HEK293T (cell line): ENCODE results near the gene DDX6.

Source experiments
- CTCF ChIA-PET: fragments of 350-600 bp; formaldehyde crosslinking; extraction: SDS; loops from one replicate; lab custom pipeline; 2021; ENCODE audit warnings: antibody characterized with exemption, inconsistent platforms; lab: Yijun Ruan, JAX
- POLR2A ChIA-PET: fragments of 350-600 bp; formaldehyde crosslinking; extraction: SDS; loops from one replicate; lab custom pipeline; 2020; ENCODE audit warnings: antibody characterized with exemption, inconsistent platforms; lab: Yijun Ruan, JAX
- DNase-seq: peaks from one replicate; pipeline ENCODE4 v3.0.0; 2012; ENCODE audit warnings: mixed read lengths; ENCODE audit errors: extremely low spot score
- ARNT ChIP-seq: fragments of 450-650 bp; IDR thresholded peaks from 2 replicates; pipeline ENCODE4 v1.6.1; 2017; ENCODE audit warnings: mild to moderate bottlenecking
- BHLHE40 ChIP-seq: fragments of 450-650 bp; IDR thresholded peaks from 2 replicates; pipeline ENCODE4 v1.6.1; 2016; ENCODE audit warnings: mild to moderate bottlenecking, moderate library complexity, borderline replicate concordance
- CTBP1 ChIP-seq: fragments of 450-650 bp; IDR thresholded peaks from 2 replicates; pipeline ENCODE4 v1.6.1; 2016; ENCODE audit warnings: borderline replicate concordance
- ELF4 ChIP-seq: fragments of 450-650 bp; IDR thresholded peaks from 2 replicates; pipeline ENCODE4 v1.6.1; 2017; ENCODE audit warnings: antibody characterized with exemption
- FOXA1 ChIP-seq: fragments of 450-650 bp; IDR thresholded peaks from 2 replicates; pipeline ENCODE4 v1.6.1; 2016; ENCODE audit warnings: mild to moderate bottlenecking
- FOXK2 ChIP-seq: fragments of 450-650 bp; IDR thresholded peaks from 2 replicates; pipeline ENCODE4 v1.6.1; 2016; ENCODE audit warnings: mild to moderate bottlenecking
- FOXM1 ChIP-seq: fragments of 450-650 bp; IDR thresholded peaks from 2 replicates; pipeline ENCODE4 v1.6.1; 2017; ENCODE audit warnings: mild to moderate bottlenecking, borderline replicate concordance
- HDGF ChIP-seq: fragments of 450-650 bp; IDR thresholded peaks from 2 replicates; pipeline ENCODE4 v1.6.1; 2017; ENCODE audit warnings: antibody characterized with exemption, borderline replicate concordance
- L3MBTL2 ChIP-seq: fragments of 450-650 bp; conservative IDR thresholded peaks from 2 replicates; pipeline ENCODE4 v1.6.1; 2016; ENCODE audit warnings: mild to moderate bottlenecking
- LEF1 ChIP-seq: fragments of 450-650 bp; IDR thresholded peaks from 2 replicates; pipeline ENCODE4 v1.6.1; 2017; ENCODE audit warnings: mild to moderate bottlenecking, borderline replicate concordance
- NFRKB ChIP-seq: fragments of 450-650 bp; IDR thresholded peaks from 2 replicates; pipeline ENCODE4 v1.6.1; 2016; ENCODE audit warnings: mild to moderate bottlenecking, moderate library complexity
- SP1 ChIP-seq: fragments of 450-650 bp; IDR thresholded peaks from 2 replicates; pipeline ENCODE4 v1.6.1; 2017
- SUZ12 ChIP-seq: fragments of 450-650 bp; IDR thresholded peaks from 2 replicates; pipeline ENCODE4 v1.6.1; 2016; ENCODE audit warnings: mild to moderate bottlenecking
- TARDBP ChIP-seq: fragments of 450-650 bp; IDR thresholded peaks from 2 replicates; pipeline ENCODE4 v1.6.1; 2016
- ZNF384 ChIP-seq: fragments of 450-650 bp; IDR thresholded peaks from 2 replicates; pipeline ENCODE4 v1.6.1; 2016
- TF ChIP-seq, protein P1 (sequence below): fragments of 450-650 bp; IDR thresholded peaks from 2 replicates; pipeline ENCODE4 v1.6.1; 2016

Gene DDX6

DNA sequence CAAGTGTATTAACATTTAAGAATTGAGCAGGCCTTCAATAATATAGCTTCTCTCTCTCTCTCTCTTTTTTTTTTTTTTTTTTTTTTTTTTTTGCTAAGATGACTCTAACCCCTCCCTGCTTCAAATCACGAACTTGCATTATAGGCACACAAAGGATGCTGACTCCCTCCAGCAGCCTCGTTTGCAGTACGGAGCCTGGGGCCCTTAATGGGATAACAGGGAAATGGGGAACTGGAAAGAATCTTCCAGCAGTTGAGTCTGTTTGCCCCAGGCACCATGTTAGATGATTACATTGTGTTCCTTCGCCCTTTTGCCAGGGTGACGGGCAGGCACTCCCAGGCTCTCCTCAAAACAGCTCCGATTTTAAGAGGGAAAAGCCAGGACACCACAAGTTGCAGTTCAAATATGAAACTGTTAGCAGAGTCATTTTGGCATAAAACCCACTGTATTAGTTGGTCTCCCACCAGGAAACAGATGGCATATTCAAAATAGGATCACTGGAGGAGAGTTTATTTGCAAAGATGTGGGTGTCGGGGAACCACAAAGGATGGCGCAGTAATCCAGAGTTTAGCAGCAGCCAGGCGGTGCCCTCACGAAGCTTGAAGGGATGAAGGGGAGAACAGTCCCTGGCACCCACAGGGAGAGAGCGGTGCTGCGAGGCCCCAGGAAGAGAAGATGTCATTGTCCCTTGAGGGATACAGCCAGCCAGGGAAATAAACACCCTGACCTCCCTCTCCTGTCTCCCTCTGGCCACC, 85.0 kb downstream of the DDX6 start:
- CTCF ChIA-PET: no interaction called here
- DNase-seq: no peak
- no peak for TF ChIP-seq TARDBP
- no peak for TF ChIP-seq FOXK2
- TF ChIP-seq HDGF: no peak
- TF ChIP-seq SUZ12: no peak
- TF ChIP-seq LEF1: no peak
- no peak for TF ChIP-seq FOXM1
- no peak for TF ChIP-seq ELF4
- no peak for TF ChIP-seq FOXA1
- no peak for TF ChIP-seq CTBP1
- TF ChIP-seq ZNF384: no peak
- no peak for TF ChIP-seq SP1
- POLR2A ChIA-PET: no interaction called here

DNA sequence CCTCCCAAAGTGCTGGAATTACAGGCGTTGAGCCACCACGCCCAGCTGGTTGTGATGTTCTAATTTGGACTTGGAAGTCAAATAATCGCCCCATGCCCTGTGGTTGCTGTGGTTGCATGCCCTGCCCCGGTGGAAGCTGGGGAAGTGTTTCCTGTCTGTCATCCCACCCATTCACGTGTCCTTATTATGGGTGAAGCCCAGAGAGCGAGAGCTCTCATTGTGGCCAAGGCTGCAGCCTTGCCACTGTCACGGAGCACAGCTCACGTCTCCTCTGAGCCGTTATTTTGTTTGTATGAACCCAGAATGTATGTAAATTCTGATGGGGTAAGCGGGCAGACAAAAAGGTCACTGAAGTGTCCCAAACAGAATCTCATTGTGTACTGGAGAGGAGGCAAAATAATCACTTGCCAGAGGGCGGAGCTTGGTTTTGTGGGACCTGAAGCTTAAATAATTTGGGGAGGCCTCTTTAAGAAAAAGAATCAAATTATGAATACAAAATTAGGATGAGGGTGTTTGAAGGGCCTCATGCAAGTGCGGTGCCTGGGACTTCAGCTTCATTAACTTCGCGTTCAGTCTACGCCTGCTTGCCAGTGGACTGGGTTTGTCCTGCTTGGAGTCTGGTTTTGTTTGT, 85.7 kb downstream of the DDX6 start:
- DNase-seq: no peak
- CTCF ChIA-PET: no interaction called here
- POLR2A ChIA-PET: no interaction called here
- TF ChIP-seq, protein P1, sequence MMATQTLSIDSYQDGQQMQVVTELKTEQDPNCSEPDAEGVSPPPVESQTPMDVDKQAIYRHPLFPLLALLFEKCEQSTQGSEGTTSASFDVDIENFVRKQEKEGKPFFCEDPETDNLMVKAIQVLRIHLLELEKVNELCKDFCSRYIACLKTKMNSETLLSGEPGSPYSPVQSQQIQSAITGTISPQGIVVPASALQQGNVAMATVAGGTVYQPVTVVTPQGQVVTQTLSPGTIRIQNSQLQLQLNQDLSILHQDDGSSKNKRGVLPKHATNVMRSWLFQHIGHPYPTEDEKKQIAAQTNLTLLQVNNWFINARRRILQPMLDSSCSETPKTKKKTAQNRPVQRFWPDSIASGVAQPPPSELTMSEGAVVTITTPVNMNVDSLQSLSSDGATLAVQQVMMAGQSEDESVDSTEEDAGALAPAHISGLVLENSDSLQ: no peak
- TF ChIP-seq NFRKB: no peak
- TF ChIP-seq FOXM1: no peak
- no peak for TF ChIP-seq TARDBP
- no peak for TF ChIP-seq HDGF
- TF ChIP-seq FOXK2: no peak
- TF ChIP-seq L3MBTL2: no peak
- no peak for TF ChIP-seq BHLHE40
- no peak for TF ChIP-seq FOXA1
- TF ChIP-seq SUZ12: no peak
- TF ChIP-seq ELF4: no peak
- no peak for TF ChIP-seq ZNF384
- TF ChIP-seq SP1: no peak
- TF ChIP-seq ARNT: no peak
- TF ChIP-seq LEF1: no peak
- TF ChIP-seq CTBP1: no peak

GRCh38 chr11:118703563-118704106, 87.3 kb downstream of the DDX6 start:
- POLR2A ChIA-PET: no interaction called here
- CTCF ChIA-PET: interaction anchor here (1.0 kb wide), 1 partner anchor 14 kb away, joined by 4 read pairs; no protein-coding TSS in a partner anchor

GRCh38 chr11:118699506-118700220, 91.3 kb downstream of the DDX6 start:
- TF ChIP-seq HDGF (no peak), NFRKB (no peak), SP1 (no peak), ZNF384 (no peak), FOXK2 (no peak), TARDBP (no peak), L3MBTL2 (no peak; the same call in 1 of the 2 replicates), ELF4 (no peak), FOXA1 (no peak), LEF1 (no peak), BHLHE40 (no peak), CTBP1 (no peak), FOXM1 (no peak), SUZ12 (no peak), ARNT (no peak)
- TF ChIP-seq, protein P1: no peak
- POLR2A ChIA-PET: no interaction called here
- CTCF ChIA-PET: interaction anchor here (1.7 kb wide), 1 partner anchor 10 kb away, joined by 11 read pairs; no protein-coding TSS in a partner anchor
- DNase-seq: no peak

More at GRCh38 chr11:118703563-118704106, 87.3 kb downstream of the DDX6 start:
- no peak for DNase-seq
- TF ChIP-seq TARDBP (no peak), NFRKB (no peak), ARNT (no peak)
- TF ChIP-seq, protein P1: no peak
